ENCODE results near the gene GPC3.

DNA sequence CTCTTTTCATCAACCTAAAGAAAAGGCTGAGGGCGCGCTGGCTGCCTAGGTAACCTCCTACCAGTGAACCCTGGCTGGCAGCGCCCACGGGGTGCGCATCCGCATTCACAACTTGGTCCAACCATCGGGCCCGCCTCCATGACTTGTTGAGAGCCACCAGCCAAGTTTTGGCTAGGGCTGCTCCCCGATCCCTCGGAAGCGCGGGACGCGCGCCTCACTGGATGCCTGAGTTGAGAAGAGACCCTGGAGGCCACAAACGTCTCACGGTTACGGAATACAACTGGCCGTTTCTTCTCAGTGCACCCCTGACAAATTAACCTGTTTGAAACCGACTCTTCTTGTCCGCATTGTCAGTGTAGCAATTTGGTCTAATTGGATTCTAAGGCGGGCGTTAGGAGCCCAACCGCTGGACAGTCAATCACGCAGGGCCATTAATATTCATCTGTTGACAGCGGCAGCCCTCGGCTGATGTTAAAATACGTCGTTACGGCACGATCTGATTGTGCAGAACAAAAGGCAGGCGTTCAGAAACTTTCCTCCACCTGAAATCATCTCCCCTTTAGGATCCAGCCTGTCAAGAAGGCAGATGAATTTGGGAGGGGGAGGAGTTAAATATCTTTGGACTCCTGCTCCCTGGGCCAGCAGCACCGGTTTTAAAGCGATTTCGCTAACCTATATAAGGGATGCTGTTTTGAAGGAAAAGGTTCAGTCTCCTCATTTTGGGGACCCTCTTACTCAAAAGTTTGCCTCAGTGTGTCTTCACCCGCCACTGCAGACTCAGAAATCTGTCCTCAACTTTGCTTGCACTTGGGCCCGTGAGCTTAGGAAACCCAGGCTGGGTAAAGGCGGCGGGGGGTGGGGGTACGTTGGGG lies 1.2 kb downstream of the GPC3 start:
- TF ChIP-seq, protein P1, sequence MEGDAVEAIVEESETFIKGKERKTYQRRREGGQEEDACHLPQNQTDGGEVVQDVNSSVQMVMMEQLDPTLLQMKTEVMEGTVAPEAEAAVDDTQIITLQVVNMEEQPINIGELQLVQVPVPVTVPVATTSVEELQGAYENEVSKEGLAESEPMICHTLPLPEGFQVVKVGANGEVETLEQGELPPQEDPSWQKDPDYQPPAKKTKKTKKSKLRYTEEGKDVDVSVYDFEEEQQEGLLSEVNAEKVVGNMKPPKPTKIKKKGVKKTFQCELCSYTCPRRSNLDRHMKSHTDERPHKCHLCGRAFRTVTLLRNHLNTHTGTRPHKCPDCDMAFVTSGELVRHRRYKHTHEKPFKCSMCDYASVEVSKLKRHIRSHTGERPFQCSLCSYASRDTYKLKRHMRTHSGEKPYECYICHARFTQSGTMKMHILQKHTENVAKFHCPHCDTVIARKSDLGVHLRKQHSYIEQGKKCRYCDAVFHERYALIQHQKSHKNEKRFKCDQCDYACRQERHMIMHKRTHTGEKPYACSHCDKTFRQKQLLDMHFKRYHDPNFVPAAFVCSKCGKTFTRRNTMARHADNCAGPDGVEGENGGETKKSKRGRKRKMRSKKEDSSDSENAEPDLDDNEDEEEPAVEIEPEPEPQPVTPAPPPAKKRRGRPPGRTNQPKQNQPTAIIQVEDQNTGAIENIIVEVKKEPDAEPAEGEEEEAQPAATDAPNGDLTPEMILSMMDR (conservative IDR thresholded peaks at IDR 0.05), result no peak
- no peak for TF ChIP-seq EZH2 (IDR thresholded peaks at IDR 0.05; ENCODE audit: low read depth)
